OCI-LY1 (cell line): ENCODE measurements around the gene XIRP2.

Source experiments
- H2AFZ ChIP-seq: fragments of 200-600 bp; sonication (generic), shearing (Covaris generic); 2 replicates; pipeline ENCODE4 v1.6.0; 2014; ENCODE audit warnings: antibody characterized with exemption, mild to moderate bottlenecking, low read length
- H3F3A ChIP-seq: fragments of 200-600 bp; sonication (generic), shearing (Covaris generic); 2 replicates; pipeline ENCODE4 v1.6.0; 2014; ENCODE audit warnings: mild to moderate bottlenecking, antibody characterized with exemption, low read length, moderate library complexity; ENCODE audit not compliant: insufficient read depth
- H3K27ac ChIP-seq: fragments of 200-600 bp; sonication (generic); 2 replicates; pipeline ENCODE4 v1.5.1; 2014; ENCODE audit warnings: low read length, mixed run types, mild to moderate bottlenecking, low read depth; ENCODE audit not compliant: poor library complexity, severe bottlenecking
- H3K27me3 ChIP-seq: fragments of 200-600 bp; sonication (generic); 2 replicates; pipeline ENCODE4 v1.6.0; 2014; ENCODE audit warnings: antibody characterized with exemption, mild to moderate bottlenecking, low read length, moderate library complexity; ENCODE audit not compliant: insufficient read depth
- H3K36me3 ChIP-seq: fragments of 200-600 bp; sonication (generic); 2 replicates; pipeline ENCODE4 v1.6.1; 2014; ENCODE audit warnings: mild to moderate bottlenecking, antibody characterized with exemption, low read length, moderate library complexity, mixed read lengths; ENCODE audit not compliant: insufficient read depth
- H3K4me1 ChIP-seq: fragments of 200-600 bp; sonication (generic); 2 replicates; pipeline ENCODE4 v1.5.1; 2014; ENCODE audit warnings: mild to moderate bottlenecking, low read length, moderate library complexity; ENCODE audit not compliant: insufficient read depth, severe bottlenecking
- H3K4me2 ChIP-seq: fragments of 200-600 bp; sonication (generic), shearing (Covaris generic); 2 replicates; pipeline ENCODE4 v1.6.1; 2014; ENCODE audit warnings: low read length
- H3K4me3 ChIP-seq: fragments of 200-600 bp; sonication (generic); 2 replicates; pipeline ENCODE4 v1.5.1; 2014; ENCODE audit warnings: low read length, low read depth, mild to moderate bottlenecking, mixed read lengths; ENCODE audit not compliant: poor library complexity, severe bottlenecking
- H3K79me2 ChIP-seq: fragments of 200-600 bp; shearing (Covaris generic); 2 replicates; pipeline ENCODE4 v1.6.1; 2016; ENCODE audit warnings: mixed run types, low read length, mixed read lengths; ENCODE audit not compliant: insufficient read depth
- H3K9ac ChIP-seq: fragments of 200-600 bp; sonication (generic), shearing (Covaris generic); 2 replicates; pipeline ENCODE4 v1.6.1; 2014; ENCODE audit warnings: mild to moderate bottlenecking, low read length, mixed read lengths
- H3K9me2 ChIP-seq: fragments of 200-600 bp; sonication (generic), shearing (Covaris generic); 2 replicates; pipeline ENCODE4 v1.6.1; 2014; ENCODE audit warnings: low read depth, mild to moderate bottlenecking, low read length, mixed read lengths
- H3K9me3 ChIP-seq: fragments of 200-600 bp; shearing (Covaris generic); 2 replicates; pipeline ENCODE4 v1.6.1; 2014; ENCODE audit warnings: low read length, mixed read lengths
- H4K20me1 ChIP-seq: fragments of 200-600 bp; sonication (generic), shearing (Covaris generic); 2 replicates; pipeline ENCODE4 v1.6.0; 2016; ENCODE audit warnings: mild to moderate bottlenecking, low read length; ENCODE audit not compliant: insufficient read depth
- CTCF ChIP-seq: fragments of 200-600 bp; sonication (generic), shearing (Covaris generic); IDR thresholded peaks from 2 replicates; pipeline ENCODE4 v1.5.1; 2017; ENCODE audit warnings: mild to moderate bottlenecking, antibody characterized with exemption, low read length, moderate library complexity, mixed read lengths
- EZH2 ChIP-seq: fragments of 200-600 bp; sonication (generic), shearing (Covaris generic); IDR thresholded peaks from 2 replicates; pipeline ENCODE4 v1.8.0; 2017; ENCODE audit warnings: borderline replicate concordance, mixed run types, mild to moderate bottlenecking, antibody characterized with exemption, low read length, moderate library complexity, mixed read lengths

XIRP2 gene

GRCh38 chr2:167147271-167147941 lies 259.1 kb downstream of the XIRP2 start:
- Histone ChIP-seq H3K9me2 (no peaks in the 10 kb centered on the region), H3K4me3 (no peak overlapping the region), H3K27me3 (no peaks in the 10 kb centered on the region), H3K36me3 (no peaks in the 10 kb centered on the region), H3K9ac (no peak overlapping the region), H3K9me3 (no peaks in the 10 kb centered on the region), H3F3A (no peaks in the 10 kb centered on the region), H3K79me2 (no peaks in the 10 kb centered on the region), H4K20me1 (no peaks in the 10 kb centered on the region), H3K27ac (no peak overlapping the region), H3K4me1 (no peaks in the 10 kb centered on the region), H2AFZ (no peak overlapping the region), H3K4me2 (no peak overlapping the region)
- TF ChIP-seq CTCF (no peak), EZH2 (no peak)

GRCh38 chr2:167151894-167152293 lies 263.6 kb downstream of the XIRP2 start:
- TF ChIP-seq CTCF: no peak
- TF ChIP-seq EZH2: no peak

GRCh38 chr2:167157523-167157922 lies 269.2 kb downstream of the XIRP2 start:
- H3K9me2 ChIP-seq: no peaks in the 10 kb centered on the region

More at GRCh38 chr2:167151894-167152293, 263.6 kb downstream of the XIRP2 start:
- H3K27ac ChIP-seq: no peak overlapping the region
- no peaks in the 10 kb centered on the region for H3K27me3 ChIP-seq
- no peaks in the 10 kb centered on the region for H4K20me1 ChIP-seq
- H3K79me2 ChIP-seq: no peaks in the 10 kb centered on the region
- H3K4me3 ChIP-seq: no peak overlapping the region
- no peaks in the 10 kb centered on the region for H3K9me2 ChIP-seq
- H2AFZ ChIP-seq: no peak overlapping the region
- no peaks in the 10 kb centered on the region for H3K4me1 ChIP-seq
- no peaks in the 10 kb centered on the region for H3K9me3 ChIP-seq
- no peak overlapping the region for H3K4me2 ChIP-seq
- H3K36me3 ChIP-seq: no peaks in the 10 kb centered on the region
- H3K9ac ChIP-seq: no peak overlapping the region
- no peaks in the 10 kb centered on the region for H3F3A ChIP-seq

More at GRCh38 chr2:167157523-167157922, 269.2 kb downstream of the XIRP2 start:
- Histone ChIP-seq H3K27ac (no peak overlapping the region), H2AFZ (no peak overlapping the region), H3F3A (no peaks in the 10 kb centered on the region), H3K36me3 (no peaks in the 10 kb centered on the region), H3K4me1 (no peaks in the 10 kb centered on the region), H3K9ac (no peak overlapping the region), H3K9me3 (no peaks in the 10 kb centered on the region), H3K4me3 (no peak overlapping the region), H4K20me1 (no peaks in the 10 kb centered on the region), H3K27me3 (no peaks in the 10 kb centered on the region), H3K79me2 (no peaks in the 10 kb centered on the region), H3K4me2 (no peak overlapping the region)
- no peak for TF ChIP-seq CTCF
